IMR-90 (cell line): ENCODE data around the gene TMEM200C.

Source experiments
- BHLHE40 ChIP-seq: fragments of 150-350 bp; IDR thresholded peaks from 2 replicates; pipeline ENCODE4 v1.6.1; 2016; ENCODE audit warnings: mild to moderate bottlenecking, low read depth, low read length
- CEBPB ChIP-seq: IDR thresholded peaks from 2 replicates; pipeline ENCODE4 v1.6.1; 2012; ENCODE audit warnings: low read depth, low read length, improper control_type of control experiment
- FOS ChIP-seq: fragments of 150-350 bp; IDR thresholded peaks from 2 replicates; pipeline ENCODE4 v1.6.1; 2016; ENCODE audit warnings: low read depth, low read length
- MXI1 ChIP-seq: IDR thresholded peaks from 2 replicates; pipeline ENCODE4 v1.6.1; 2012; ENCODE audit warnings: low read depth, mild to moderate bottlenecking, low read length, moderate library complexity, borderline replicate concordance
- POLR2A ChIP-seq: IDR thresholded peaks from 2 replicates; pipeline ENCODE4 v1.6.1; 2012; ENCODE audit warnings: mild to moderate bottlenecking, low read depth, low read length
- RAD21 ChIP-seq: IDR thresholded peaks from 2 replicates; pipeline ENCODE4 v1.6.1; 2012; ENCODE audit warnings: low read length, improper control_type of control experiment
- RCOR1 ChIP-seq: IDR thresholded peaks from 2 replicates; pipeline ENCODE4 v1.6.1; 2012; ENCODE audit warnings: mild to moderate bottlenecking, low read length, improper control_type of control experiment; ENCODE audit not compliant: insufficient replicate concordance
- RFX5 ChIP-seq: IDR thresholded peaks from 2 replicates; pipeline ENCODE4 v1.8.0; 2012; ENCODE audit warnings: low read depth, mild to moderate bottlenecking, low read length, moderate library complexity
- TF ChIP-seq, protein P1 (sequence below): conservative IDR thresholded peaks from 2 replicates; pipeline ENCODE4 v1.5.1; 2012; ENCODE audit warnings: mild to moderate bottlenecking, low read depth, low read length, improper control_type of control experiment
- TF ChIP-seq, protein P2 (sequence below): fragments of 150-350 bp; IDR thresholded peaks from 2 replicates; pipeline ENCODE4 v1.6.1; 2016; ENCODE audit warnings: low read depth, mild to moderate bottlenecking, low read length, moderate library complexity, borderline replicate concordance
- TF ChIP-seq, protein P3 (sequence below): fragments of 150-350 bp; IDR thresholded peaks from 2 replicates; pipeline ENCODE4 v1.6.1; 2017; ENCODE audit warnings: mild to moderate bottlenecking, antibody characterized with exemption, low read length, low read depth

DNA sequence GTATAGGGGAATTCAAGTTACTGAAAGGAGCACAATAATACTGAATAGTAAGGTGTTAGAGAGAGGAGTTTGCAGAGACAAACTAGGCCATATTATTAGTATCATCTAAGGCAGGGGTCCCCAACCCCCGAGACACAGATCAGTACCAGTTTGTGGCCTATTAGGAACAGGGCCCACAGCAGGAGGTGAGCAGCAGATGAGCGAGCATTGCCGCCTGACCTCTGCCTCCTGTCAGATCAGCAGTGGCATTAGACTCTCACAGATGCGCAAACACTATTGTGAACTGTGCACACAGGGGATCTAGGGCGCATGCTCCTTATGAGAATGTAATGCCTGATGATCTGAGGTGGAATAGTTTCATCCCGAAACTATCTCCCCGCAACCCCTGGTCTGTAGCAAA lies 41.8 kb upstream of the TMEM200C start:
- TF ChIP-seq, protein P1, sequence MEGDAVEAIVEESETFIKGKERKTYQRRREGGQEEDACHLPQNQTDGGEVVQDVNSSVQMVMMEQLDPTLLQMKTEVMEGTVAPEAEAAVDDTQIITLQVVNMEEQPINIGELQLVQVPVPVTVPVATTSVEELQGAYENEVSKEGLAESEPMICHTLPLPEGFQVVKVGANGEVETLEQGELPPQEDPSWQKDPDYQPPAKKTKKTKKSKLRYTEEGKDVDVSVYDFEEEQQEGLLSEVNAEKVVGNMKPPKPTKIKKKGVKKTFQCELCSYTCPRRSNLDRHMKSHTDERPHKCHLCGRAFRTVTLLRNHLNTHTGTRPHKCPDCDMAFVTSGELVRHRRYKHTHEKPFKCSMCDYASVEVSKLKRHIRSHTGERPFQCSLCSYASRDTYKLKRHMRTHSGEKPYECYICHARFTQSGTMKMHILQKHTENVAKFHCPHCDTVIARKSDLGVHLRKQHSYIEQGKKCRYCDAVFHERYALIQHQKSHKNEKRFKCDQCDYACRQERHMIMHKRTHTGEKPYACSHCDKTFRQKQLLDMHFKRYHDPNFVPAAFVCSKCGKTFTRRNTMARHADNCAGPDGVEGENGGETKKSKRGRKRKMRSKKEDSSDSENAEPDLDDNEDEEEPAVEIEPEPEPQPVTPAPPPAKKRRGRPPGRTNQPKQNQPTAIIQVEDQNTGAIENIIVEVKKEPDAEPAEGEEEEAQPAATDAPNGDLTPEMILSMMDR, result no peak
- TF ChIP-seq, protein P2, sequence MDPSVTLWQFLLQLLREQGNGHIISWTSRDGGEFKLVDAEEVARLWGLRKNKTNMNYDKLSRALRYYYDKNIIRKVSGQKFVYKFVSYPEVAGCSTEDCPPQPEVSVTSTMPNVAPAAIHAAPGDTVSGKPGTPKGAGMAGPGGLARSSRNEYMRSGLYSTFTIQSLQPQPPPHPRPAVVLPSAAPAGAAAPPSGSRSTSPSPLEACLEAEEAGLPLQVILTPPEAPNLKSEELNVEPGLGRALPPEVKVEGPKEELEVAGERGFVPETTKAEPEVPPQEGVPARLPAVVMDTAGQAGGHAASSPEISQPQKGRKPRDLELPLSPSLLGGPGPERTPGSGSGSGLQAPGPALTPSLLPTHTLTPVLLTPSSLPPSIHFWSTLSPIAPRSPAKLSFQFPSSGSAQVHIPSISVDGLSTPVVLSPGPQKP, result no peak
- no peak for TF ChIP-seq CEBPB
- no peak for TF ChIP-seq POLR2A
- no peak for TF ChIP-seq FOS
- TF ChIP-seq BHLHE40, result no peak
- no peak for TF ChIP-seq MXI1
- TF ChIP-seq RAD21, result no peak
- TF ChIP-seq RCOR1, result no peak
- TF ChIP-seq, protein P3, sequence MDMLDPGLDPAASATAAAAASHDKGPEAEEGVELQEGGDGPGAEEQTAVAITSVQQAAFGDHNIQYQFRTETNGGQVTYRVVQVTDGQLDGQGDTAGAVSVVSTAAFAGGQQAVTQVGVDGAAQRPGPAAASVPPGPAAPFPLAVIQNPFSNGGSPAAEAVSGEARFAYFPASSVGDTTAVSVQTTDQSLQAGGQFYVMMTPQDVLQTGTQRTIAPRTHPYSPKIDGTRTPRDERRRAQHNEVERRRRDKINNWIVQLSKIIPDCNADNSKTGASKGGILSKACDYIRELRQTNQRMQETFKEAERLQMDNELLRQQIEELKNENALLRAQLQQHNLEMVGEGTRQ, result no peak
- TF ChIP-seq RFX5, result no peak
